Vagina (tissue), 2 donors: ENCODE results near the gene OSBPL10. TPM values are rescaled to one million over a fixed set of nuclear protein-coding genes. Genes with fewer than 3 reads are reported as not detected.
"Not testable (repeated sequence)": the region's sequence is repeated elsewhere in the genome, so short reads cannot be mapped to it uniquely, and the experiment has no call there.

Source experiments
- DNase-seq, 2 donors: peaks; one replicate each; pipeline ENCODE4 v3.0.0-alpha.2; 2017; ENCODE audit errors: extremely low spot score in 2 of 2
- H3K27ac ChIP-seq: fragments of 200-600 bp; sonication (generic); one replicate; pipeline ENCODE4 v1.5.1; 2019
- H3K27me3 ChIP-seq: fragments of 200-600 bp; sonication (generic); one replicate; pipeline ENCODE4 v1.5.1; 2019
- H3K36me3 ChIP-seq, 2 donors: fragments of 200-600 bp; sonication (generic); one replicate each; pipeline ENCODE4 v1.5.1; 2017 to 2019
- H3K4me1 ChIP-seq: fragments of 200-600 bp; sonication (generic); one replicate; pipeline ENCODE4 v1.5.1; 2019
- H3K4me3 ChIP-seq, 2 donors: fragments of 200-600 bp; sonication (generic); 1 replicate in 1 of 2; 2 replicates in 1 of 2; pipeline ENCODE4 v1.5.1; 2016 to 2019
- H3K9me3 ChIP-seq: fragments of 200-600 bp; sonication (generic); one replicate; pipeline ENCODE4 v1.5.1; 2019
- CTCF ChIP-seq, 3 experiments: fragments of 450-650 bp in 2 of 3; fragments of 200-600 bp in 1 of 3; sonication (generic) in 1 of 3; IDR thresholded peaks; one replicate each; pipeline ENCODE4 v1.5.1; 2017 to 2019; ENCODE audit warnings: antibody characterized with exemption in 3 of 3, mild to moderate bottlenecking in 2 of 3, moderate library complexity in 2 of 3
- POLR2A ChIP-seq, 2 donors: fragments of 450-650 bp; IDR thresholded peaks; one replicate each; pipeline ENCODE4 v1.6.1; 2017; ENCODE audit warnings: antibody characterized with exemption in 2 of 2, mild to moderate bottlenecking in 2 of 2, moderate library complexity in 2 of 2
- POLR2AphosphoS5 ChIP-seq, 2 donors: sonication (generic); formaldehyde crosslinking; IDR thresholded peaks; one replicate each; pipeline ENCODE4 v1.9.0; 2017; ENCODE audit warnings: antibody characterized with exemption in 2 of 2, mild to moderate bottlenecking in 2 of 2, low read depth in 1 of 2; ENCODE audit not compliant: insufficient read depth in 1 of 2
- intact Hi-C: fragments of 100-400 bp; cut with DNase I; formaldehyde crosslinking; loops from one replicate; pipeline ENCODE4 v1.15.1; 2023
- total RNA-seq: library from RNA; depleted of rRNA; stranded (reverse); fragments of >200 nt; gene quantifications from one replicate; pipeline ENCODE4 v1.2.3, GENCODE V29; 2016

The OSBPL10 gene
- total RNA-seq, 1 donor from 2014 or later, result 33.9 TPM

GRCh38 chr3:31862666-31863279 lies 118.3 kb downstream of the OSBPL10 start:
- intact Hi-C loops, result no loop called here

DNA sequence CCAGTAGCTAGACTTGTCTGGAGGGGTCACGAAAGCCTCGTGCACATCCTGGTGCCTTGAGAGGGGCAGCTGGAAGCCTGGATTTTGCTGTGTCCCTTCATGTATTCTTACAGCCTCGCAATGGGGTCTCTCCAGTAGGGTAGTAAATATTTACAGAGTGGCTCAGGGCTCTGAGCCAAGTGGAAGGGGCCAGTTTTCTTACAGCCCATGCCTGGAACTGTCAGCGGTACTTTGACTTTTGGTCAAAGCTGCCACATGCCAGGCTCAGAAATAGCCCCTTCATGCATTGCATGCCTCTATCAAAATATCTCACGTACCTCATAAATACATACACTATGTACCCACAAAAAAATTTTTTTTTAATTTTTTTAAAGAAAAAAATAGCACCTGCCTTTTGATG lies 119.2 kb downstream of the OSBPL10 start:
- no peaks in the 10 kb centered on the region for H3K27me3 ChIP-seq
- TF ChIP-seq POLR2AphosphoS5 (IDR thresholded peaks at IDR 0.05; ENCODE audit: insufficient read depth in 1 of 2, low read depth in 1 of 2) (no peak), CTCF (IDR thresholded peaks at IDR 0.05) (no peak), POLR2A (IDR thresholded peaks at IDR 0.05) (no peak)
- no peak overlapping the region for H3K4me3 ChIP-seq
- H3K9me3 ChIP-seq, result no peaks in the 10 kb centered on the region
- no peak overlapping the region for H3K27ac ChIP-seq
- intact Hi-C loops, result no loop called here
- DNase-seq, result no peak
- H3K36me3 ChIP-seq, result no peaks in the 10 kb centered on the region
- H3K4me1 ChIP-seq, result no peaks in the 10 kb centered on the region

More at GRCh38 chr3:31862666-31863279, 118.3 kb downstream of the OSBPL10 start:
- Histone ChIP-seq H3K36me3 (no peaks in the 10 kb centered on the region), H3K9me3 (no peaks in the 10 kb centered on the region), H3K27me3 (no peaks in the 10 kb centered on the region), H3K4me1 (no peaks in the 10 kb centered on the region), H3K27ac (no peak overlapping the region), H3K4me3 (no peak overlapping the region)
- no peak for DNase-seq
- TF ChIP-seq POLR2AphosphoS5 (IDR thresholded peaks at IDR 0.05; ENCODE audit: insufficient read depth in 1 of 2, low read depth in 1 of 2) (no peak), CTCF (IDR thresholded peaks at IDR 0.05) (no peak), POLR2A (IDR thresholded peaks at IDR 0.05) (no peak)

DNA sequence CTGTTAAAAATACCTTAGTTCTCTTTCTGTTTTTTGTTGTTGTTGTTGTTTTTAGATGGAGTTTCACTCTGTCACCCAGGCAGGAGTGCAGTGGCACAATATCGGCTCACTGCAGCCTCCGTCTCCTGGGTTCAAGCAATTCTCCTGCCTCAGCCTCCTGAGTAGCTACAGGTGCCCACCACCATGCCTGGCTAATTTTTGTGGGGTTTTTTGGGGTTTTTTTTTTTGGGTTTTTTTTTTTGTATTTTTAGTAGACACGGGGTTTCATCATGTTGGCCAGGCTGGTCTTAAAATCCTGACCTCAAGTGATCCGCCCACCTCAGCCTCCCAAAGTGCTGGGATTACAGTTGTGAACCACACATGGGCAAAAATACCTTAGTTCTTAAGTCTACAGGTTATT lies 120.4 kb downstream of the OSBPL10 start:
- H3K36me3 ChIP-seq, H3K9me3 ChIP-seq, intact Hi-C loops, H3K4me1 ChIP-seq, H3K4me3 ChIP-seq, DNase-seq, H3K27ac ChIP-seq, H3K27me3 ChIP-seq: not testable (repeated sequence)

DNA sequence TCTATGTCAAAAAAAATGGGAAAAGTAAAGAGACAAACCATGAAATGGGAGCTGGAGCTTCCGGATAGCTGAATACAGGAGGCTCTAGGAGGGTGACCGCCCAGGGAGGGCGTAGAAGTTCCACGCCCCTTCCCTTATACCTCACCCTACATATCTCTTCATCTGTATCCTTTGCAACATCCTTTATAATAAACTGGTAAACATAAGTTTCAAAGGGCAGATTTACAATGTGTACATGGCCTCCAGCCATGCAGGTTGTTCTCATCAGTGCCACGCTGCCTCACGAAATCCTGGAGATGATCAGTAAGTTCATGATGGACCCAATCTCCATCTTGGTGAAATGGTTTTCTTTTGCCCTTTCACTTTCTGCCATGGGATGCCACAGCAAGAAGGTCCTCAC lies 121.8 kb downstream of the OSBPL10 start:
- Histone ChIP-seq H3K4me3 (no peak overlapping the region), H3K4me1 (no peaks in the 10 kb centered on the region), H3K36me3 (no peaks in the 10 kb centered on the region), H3K9me3 (no peaks in the 10 kb centered on the region), H3K27ac (no peak overlapping the region), H3K27me3 (no peaks in the 10 kb centered on the region)
- DNase-seq, result no peak
- intact Hi-C loops, result no loop called here
- TF ChIP-seq POLR2AphosphoS5 (IDR thresholded peaks at IDR 0.05; ENCODE audit: insufficient read depth in 1 of 2, low read depth in 1 of 2) (no peak), CTCF (IDR thresholded peaks at IDR 0.05) (no peak)

DNA sequence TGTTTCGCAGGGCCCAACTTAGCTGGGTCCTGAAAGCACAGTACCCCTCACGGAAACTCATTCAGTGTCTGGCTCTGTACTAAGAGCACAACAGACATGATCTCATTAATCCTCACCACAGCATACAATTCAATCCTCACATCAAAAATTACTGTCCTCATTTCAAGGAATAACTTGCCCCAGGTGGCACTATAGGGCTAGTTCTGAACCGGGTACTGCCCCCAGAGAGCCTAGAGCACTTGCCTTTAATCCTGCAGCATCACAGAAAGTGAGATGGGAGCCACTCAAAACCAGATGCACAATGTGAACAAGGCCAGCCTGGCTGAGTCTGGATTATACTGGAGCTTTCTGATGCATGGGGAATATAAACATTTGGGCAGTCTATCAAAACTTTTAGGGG lies 122.6 kb downstream of the OSBPL10 start:
- TF ChIP-seq POLR2A (IDR thresholded peaks at IDR 0.05) (no peak), CTCF (IDR thresholded peaks at IDR 0.05) (no peak), POLR2AphosphoS5 (IDR thresholded peaks at IDR 0.05; ENCODE audit: insufficient read depth in 1 of 2, low read depth in 1 of 2) (no peak)
- no peaks in the 10 kb centered on the region for H3K36me3 ChIP-seq
- H3K27ac ChIP-seq, result no peak overlapping the region
- H3K4me3 ChIP-seq, result no peak overlapping the region
- H3K27me3 ChIP-seq, result no peaks in the 10 kb centered on the region
- no peaks in the 10 kb centered on the region for H3K4me1 ChIP-seq
- no peak for DNase-seq
- no peaks in the 10 kb centered on the region for H3K9me3 ChIP-seq
- intact Hi-C loops, result no loop called here
